Measurements from ENCODE around the gene SETSIP. TPM values are rescaled to one million over a fixed set of nuclear protein-coding genes. Genes with fewer than 3 reads are reported as not detected.

The SETSIP gene, protein sequence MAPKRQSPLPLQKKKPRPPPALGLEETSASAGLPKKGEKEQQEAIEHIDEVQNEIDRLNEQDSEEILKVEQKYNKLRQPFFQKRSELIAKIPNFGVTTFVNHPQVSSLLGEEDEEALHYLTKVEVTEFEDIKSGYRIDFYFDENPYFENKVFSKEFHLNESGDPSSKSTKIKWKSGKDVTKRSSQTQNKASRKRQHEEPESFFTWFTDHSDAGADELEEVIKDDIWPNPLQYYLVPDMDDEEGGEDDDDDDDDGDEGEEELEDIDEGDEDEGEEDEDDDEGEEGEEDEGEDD
- under 1 TPM in 1 of 4 donors, not detected in 3; 0.67 TPM for total RNA-seq

DNA sequence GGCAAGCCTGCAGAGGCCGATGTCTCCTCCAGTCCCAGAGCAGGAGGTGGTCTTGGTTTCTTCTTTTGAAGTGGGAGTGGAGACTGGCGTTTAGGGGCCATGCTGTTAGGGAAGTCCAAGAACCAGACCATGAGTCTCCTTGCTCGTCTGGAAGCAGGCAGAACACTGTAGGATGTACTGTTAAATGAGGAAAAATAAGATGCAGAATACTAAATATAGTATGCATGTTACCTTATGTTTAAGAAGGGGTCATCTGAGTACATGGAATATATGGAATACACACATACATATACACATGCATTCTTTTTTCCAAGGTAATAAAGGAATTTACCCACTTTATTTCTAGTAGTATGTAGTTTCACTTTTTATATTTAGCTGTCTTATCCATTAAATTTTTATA lies at the start of gene SETSIP:
Gene SETSIP (minus strand): TSS at position 101 of the 400 bp plus-strand sequence. CDS start 0 bp downstream, at position 101.
- no peak for DNase-seq
- TF ChIP-seq, protein P1, sequence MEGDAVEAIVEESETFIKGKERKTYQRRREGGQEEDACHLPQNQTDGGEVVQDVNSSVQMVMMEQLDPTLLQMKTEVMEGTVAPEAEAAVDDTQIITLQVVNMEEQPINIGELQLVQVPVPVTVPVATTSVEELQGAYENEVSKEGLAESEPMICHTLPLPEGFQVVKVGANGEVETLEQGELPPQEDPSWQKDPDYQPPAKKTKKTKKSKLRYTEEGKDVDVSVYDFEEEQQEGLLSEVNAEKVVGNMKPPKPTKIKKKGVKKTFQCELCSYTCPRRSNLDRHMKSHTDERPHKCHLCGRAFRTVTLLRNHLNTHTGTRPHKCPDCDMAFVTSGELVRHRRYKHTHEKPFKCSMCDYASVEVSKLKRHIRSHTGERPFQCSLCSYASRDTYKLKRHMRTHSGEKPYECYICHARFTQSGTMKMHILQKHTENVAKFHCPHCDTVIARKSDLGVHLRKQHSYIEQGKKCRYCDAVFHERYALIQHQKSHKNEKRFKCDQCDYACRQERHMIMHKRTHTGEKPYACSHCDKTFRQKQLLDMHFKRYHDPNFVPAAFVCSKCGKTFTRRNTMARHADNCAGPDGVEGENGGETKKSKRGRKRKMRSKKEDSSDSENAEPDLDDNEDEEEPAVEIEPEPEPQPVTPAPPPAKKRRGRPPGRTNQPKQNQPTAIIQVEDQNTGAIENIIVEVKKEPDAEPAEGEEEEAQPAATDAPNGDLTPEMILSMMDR (IDR thresholded peaks at IDR 0.05): no peak
- no peak for TF ChIP-seq POLR2A (IDR thresholded peaks at IDR 0.05)
- H3K27me3 ChIP-seq: no peaks in the 10 kb centered on the region
- no peaks in the 10 kb centered on the region for H3K36me3 ChIP-seq
- intact Hi-C loops (cut with DNase I): no loop called here
- H3K4me1 ChIP-seq: no peaks in the 10 kb centered on the region
- 76 to 77% methylated on average over 3 of the region's 3 CpGs for WGBS, 2 donors
- H3K4me3 ChIP-seq (replicated peaks in 1 of 3): no peak within 1 kb of the TSS
- no peak within 1 kb of the TSS for H3K27ac ChIP-seq
- no peaks in the 10 kb centered on the region for H3K9me3 ChIP-seq

DNA sequence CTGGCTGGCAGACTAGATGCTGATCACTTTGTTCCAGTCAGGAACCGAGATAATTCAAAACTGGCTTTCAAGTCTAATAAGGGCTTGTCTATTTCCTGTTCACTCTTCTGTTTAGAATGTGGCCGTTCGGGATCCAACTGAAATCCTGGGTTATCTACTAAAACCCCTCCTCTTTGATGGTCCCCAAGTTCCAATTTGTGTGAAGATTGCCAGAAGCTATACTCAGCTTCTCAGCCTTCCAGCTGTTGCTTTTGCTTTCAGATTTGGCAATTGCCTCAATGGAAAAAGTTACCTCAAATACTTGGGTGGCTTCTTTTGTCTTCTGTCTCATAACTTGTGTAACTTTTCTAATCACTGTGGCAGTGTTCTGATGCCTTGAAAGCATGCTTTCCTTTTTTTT lies 48.7 kb upstream of the SETSIP start:
- H3K27me3 ChIP-seq: no peaks in the 10 kb centered on the region
- DNase-seq: no peak
- intact Hi-C loops (cut with DNase I): no loop called here
- H3K36me3 ChIP-seq: no peaks in the 10 kb centered on the region
- no peaks in the 10 kb centered on the region for H3K9me3 ChIP-seq
- no peak overlapping the region for H3K27ac ChIP-seq
- H3K4me1 ChIP-seq: no peaks in the 10 kb centered on the region
- WGBS, 2 donors: 65 to 77% methylated on average over 3 of the region's 3 CpGs
- no peak overlapping the region for H3K4me3 ChIP-seq (replicated peaks in 1 of 3)
- no peak for TF ChIP-seq POLR2A (IDR thresholded peaks at IDR 0.05)
- TF ChIP-seq, protein P1 (IDR thresholded peaks at IDR 0.05): no peak

DNA sequence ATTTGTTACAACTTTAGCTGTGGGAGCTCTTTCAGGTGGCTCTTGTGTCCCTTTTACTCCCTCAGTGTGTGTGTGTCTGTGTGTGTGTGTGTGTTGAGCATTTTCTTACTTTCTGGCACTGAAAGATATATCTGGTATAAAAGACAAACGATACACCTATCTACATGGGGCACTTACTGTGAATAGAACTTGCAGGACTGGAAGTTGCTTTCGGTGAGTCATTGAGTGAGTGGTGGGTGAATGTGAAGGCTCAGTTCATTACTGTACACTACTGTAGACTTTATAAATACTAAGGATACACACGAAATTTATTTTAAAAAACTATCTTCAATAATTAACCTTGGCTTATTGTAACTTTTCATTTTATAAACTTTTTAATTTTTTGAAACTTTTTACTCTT lies 43.6 kb upstream of the SETSIP start:
- Histone ChIP-seq H3K4me3 (replicated peaks in 1 of 3) (no peak overlapping the region), H3K27ac (no peak overlapping the region), H3K27me3 (no peaks in the 10 kb centered on the region), H3K4me1 (no peaks in the 10 kb centered on the region), H3K36me3 (no peaks in the 10 kb centered on the region), H3K9me3 (no peaks in the 10 kb centered on the region)
- DNase-seq: no peak
- intact Hi-C loops (cut with DNase I): no loop called here
- 72 to 73% methylated on average over 3 of the region's 3 CpGs for WGBS, 2 donors
- no peak for TF ChIP-seq POLR2A (IDR thresholded peaks at IDR 0.05)
- TF ChIP-seq, protein P1 (IDR thresholded peaks at IDR 0.05): no peak

DNA sequence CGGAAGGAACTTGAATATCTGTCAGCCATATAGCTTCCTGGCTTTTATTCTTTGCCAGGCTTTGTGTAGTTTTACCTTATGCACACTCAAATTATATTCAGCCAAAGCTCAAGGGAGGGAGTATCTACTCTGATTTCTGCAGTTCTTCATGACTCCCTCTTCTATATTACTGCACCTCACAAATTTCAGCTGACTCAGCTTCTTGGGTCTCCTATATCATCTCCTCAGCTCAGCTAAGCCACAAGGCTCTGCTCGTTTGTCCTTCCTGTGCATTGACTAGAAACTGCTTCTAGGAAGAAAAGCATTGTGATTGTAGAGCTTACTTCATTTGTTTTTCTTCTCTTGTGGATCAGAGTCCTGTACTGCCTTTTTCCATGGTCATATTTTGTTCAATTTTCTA lies 42.3 kb upstream of the SETSIP start:
- Histone ChIP-seq H3K4me1 (no peaks in the 10 kb centered on the region), H3K27me3 (no peaks in the 10 kb centered on the region), H3K9me3 (no peaks in the 10 kb centered on the region), H3K36me3 (no peaks in the 10 kb centered on the region), H3K27ac (no peak overlapping the region), H3K4me3 (replicated peaks in 1 of 3) (no peak overlapping the region)
- DNase-seq: no peak
- WGBS, 2 donors: 52 to 54% methylated on average over 2 of the region's 2 CpGs
- no peak for TF ChIP-seq POLR2A (IDR thresholded peaks at IDR 0.05)
- TF ChIP-seq, protein P1 (IDR thresholded peaks at IDR 0.05): no peak
- intact Hi-C loops (cut with DNase I): no loop called here

DNA sequence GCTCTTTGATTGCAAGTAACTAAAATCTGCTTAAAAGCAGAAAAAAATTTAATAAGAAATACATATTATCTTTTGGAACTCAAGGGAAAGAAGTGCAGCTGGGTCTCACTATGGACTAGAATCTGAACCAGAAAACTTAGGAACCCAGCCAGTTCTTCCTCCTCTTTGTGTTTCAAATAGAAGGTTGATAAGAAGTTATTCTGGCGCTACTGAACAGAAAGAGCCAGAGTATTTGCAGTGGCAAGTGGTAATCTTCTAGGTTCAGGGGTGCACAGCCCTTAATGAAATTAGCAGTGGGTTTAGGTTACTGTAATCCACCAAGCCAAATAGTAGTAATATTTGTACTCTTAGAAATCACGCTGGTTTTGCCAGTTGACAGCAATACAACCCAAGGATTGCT lies 33.4 kb upstream of the SETSIP start:
- Histone ChIP-seq H3K4me3 (replicated peaks in 1 of 3) (no peak overlapping the region), H3K4me1 (no peaks in the 10 kb centered on the region), H3K36me3 (no peaks in the 10 kb centered on the region), H3K9me3 (no peaks in the 10 kb centered on the region), H3K27ac (no peak overlapping the region), H3K27me3 (no peaks in the 10 kb centered on the region)
- WGBS, 2 donors: 93 to 100% methylated on average over 2 of the region's 2 CpGs
- no peak for DNase-seq
- TF ChIP-seq, protein P1 (IDR thresholded peaks at IDR 0.05): no peak
- TF ChIP-seq POLR2A (IDR thresholded peaks at IDR 0.05): no peak
- intact Hi-C loops (cut with DNase I): no loop called here
